HG03066 (cell line): ENCODE data around the gene LARGE1.

Experiments used
- ATAC-seq: cut with Tn5 transposase; IDR thresholded peaks from one replicate; pipeline ENCODE4 v1.9.1; 2021; ENCODE audit warnings: low read depth; ENCODE audit not compliant: unreplicated experiment

LARGE1 gene

DNA sequence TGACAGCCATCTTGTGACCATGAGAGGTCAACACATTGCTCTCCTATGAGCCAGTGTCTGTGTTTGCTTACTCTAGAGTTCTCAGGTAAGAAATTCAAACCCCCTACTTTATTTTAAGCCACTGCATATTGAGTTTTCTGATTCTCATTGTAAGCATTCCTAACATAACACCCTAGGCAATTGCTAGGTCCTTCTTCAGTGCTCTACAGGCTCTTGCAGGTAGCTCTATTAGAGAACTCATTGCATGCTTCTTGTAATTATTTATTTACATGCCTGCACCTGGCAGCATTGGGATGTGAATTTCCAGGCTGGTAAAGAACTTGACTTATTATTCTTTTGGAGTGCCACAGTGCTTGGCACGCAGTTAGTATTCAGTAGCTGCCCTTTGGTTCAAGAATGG is 573.3 kb downstream of the LARGE1 start:
- ATAC-seq: no peak

DNA sequence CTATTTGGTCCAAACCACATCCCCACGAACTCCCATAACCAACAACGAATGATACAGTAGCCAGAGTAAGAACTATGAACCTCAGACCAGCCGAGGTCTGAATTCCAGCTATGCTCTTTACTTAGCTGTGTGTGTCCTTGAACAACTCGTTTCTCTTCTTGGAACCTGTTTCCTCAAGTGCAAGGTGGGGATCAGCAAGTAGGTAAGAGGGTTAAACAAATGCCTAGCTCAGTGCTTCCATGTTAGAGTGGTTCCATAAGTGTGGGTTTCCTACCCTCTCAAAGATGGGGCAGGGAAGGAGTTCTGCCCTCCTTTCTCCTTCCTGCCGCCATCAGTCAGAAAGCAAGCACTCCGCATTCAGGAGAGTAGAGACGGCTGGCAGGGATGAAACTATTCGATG is 578.7 kb downstream of the LARGE1 start:
- no peak for ATAC-seq

DNA sequence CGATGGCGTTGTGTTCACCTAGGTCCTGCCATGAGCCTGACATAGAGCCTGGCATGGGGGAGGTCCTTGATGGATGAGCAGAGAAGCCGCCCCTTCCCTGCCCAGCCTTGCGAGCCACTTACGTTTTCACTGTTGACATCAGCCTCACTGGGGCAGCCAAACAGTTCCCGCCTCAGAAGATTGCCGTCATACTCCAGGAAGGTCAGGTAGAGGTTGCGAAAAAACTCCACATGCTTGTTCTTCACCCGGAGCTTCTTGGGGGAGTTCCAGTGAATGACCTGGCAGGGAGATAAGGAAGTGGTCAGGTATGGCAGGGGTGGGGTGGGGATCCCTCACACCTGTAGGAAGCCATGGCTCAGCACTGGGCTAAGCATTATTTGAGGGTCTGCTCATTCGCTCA is 582.8 kb downstream of the LARGE1 start:
- ATAC-seq: no peak

DNA sequence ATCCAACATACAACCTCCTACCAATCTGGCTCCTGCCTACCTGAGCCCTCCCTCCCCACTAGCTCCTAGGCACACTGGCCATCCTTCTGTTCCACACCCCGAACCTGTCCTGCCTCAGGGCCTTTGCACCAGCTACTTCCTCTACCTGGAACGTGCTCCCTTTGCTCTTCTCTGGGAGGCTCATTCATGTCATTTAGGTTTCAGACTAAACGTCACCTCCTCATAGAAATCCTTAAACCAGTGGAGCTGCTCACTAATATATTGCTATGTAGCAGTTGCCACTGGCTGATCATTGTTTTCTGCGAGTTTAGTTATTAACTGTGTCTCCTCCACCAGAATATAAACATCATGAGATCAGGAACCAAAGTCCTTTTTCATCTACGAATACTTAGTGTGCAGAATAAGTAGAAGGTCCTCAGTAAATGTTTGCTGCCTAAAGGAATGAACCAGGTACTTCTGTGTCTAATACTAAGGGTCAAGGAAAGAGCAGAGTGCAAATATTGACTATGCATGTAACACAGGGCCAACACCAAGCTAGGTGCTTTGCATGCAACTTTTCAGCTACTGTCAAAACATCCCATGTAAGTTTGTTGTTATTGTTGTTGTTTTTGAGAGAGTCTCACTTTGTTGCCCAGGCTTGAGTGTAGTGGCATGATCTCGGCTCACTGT is 584.5 kb downstream of the LARGE1 start:
- no peak for ATAC-seq

DNA sequence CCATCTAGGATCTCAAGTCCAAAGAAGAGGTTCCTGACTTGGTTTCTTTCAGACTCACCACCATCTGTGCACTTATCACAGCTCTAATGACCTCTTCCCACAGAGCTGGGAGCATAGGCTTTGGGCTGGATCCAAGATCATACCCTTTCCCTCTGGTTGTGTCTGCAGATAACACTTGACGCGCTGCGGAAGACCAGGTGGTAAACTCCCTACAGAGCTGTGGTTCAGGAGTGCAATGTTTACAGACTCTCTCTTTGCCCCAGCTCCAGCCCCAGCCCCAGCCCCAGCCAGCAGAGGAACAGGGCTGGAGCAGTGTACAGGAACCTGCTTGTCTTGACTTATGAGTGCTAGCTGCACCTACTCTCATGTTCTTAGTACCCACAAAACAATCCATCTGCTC is 587.7 kb downstream of the LARGE1 start:
- ATAC-seq: no peak

DNA sequence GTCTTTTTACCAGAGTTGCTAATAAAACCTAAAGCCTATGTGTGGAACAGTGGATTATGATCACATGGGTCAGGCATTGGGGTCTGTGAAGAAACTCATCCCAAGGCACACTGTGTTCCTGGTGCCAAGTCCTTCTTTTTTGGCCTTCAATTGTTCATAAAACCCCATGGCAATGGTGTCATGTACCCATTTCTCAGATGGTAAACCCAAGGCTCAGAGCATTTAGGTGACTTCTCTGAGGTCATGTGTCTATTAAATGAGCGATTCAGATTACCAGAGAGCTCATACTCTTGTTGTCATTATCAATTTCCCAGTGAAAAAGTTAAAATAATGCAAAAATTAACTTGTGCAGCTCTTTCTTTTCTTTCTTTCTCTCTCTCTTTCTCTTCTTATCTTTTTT is 589.3 kb downstream of the LARGE1 start:
- no peak for ATAC-seq

DNA sequence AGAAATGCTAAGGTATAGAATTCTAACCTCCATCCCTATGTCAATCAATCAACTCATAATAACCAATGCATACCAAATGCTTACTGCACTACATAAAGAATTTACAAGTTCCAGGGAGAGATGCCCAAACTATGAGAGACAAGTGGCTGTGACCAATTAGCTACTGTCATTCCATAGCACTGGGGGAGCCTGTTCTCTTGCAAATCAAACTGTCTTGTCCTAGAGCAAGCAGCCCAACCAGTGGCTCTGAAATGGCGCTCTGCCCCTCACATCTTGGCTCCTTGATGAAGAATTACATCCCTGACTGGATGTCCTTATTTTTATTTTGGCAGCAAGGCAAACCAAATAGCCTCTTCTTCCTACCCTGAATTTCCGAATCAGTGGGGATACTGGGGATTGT is 589.7 kb downstream of the LARGE1 start:
- ATAC-seq: no peak

DNA sequence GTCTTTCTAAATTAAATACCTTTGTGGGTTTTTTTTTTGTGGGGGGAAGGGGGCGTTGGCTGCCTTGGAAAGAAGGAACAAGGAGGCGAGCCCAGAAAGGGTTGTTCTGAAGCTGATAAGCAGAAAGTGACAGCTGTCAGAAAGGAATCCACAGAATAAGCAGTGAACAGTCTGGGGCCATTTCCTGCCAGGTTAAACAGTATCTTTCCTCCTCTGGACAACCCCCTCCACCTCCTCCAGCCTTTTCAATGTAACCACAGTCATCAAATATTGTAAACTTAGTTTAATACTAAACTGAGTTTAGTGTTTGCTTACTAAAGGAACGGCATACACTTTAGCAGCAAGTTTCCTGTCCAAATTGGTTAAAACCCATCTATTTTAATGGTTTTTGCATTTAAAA is 590.9 kb downstream of the LARGE1 start:
- no peak for ATAC-seq

DNA sequence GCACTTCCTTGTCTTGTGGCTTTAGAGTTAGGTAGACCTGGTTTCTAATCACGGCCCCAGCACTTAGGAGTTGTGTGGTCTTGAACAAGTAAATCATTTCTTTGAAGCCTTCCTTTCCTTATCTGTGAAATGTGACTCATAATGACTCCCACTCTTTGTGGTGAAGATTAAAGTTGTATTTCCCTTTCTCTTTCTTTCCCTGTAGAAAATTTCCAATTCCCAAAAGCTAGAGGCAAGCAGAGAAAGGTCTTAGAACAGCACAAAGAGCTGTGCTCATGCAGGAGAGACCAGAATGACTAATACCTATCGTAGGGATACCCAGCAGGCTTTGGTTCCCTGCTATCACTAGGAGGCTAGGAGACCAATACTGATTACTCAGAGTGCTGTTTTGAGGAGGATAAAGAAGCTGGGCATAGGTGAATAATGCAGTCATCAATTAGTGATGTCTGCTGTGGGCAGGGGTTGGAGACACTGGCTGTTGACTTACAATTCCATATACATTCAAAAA is 591.4 kb downstream of the LARGE1 start:
- ATAC-seq: no peak

DNA sequence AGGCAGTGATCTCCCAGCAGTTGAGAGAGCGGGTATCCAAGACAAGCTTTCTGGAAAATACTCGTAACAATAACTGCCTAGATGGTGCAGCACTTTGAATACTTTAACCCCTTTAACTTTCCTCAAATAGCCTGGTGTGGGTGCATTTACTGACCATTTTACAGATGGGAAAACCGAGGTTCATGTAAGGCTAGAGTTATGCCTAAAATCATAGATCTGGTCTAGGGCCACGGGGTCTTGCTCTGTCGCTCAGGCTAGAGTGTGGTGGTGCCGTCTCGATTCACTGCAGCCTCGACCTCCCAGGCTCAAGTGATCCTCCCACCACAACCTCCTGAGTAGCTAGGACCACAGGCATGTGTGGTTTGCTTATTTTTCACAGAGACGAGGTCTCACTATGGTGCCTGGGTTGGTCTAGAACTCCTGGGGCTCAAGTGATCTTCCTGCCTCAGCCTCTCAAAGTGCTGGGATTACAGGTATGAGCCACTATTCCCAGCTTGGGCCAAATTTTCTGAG is 592.9 kb downstream of the LARGE1 start:
- ATAC-seq: no peak

DNA sequence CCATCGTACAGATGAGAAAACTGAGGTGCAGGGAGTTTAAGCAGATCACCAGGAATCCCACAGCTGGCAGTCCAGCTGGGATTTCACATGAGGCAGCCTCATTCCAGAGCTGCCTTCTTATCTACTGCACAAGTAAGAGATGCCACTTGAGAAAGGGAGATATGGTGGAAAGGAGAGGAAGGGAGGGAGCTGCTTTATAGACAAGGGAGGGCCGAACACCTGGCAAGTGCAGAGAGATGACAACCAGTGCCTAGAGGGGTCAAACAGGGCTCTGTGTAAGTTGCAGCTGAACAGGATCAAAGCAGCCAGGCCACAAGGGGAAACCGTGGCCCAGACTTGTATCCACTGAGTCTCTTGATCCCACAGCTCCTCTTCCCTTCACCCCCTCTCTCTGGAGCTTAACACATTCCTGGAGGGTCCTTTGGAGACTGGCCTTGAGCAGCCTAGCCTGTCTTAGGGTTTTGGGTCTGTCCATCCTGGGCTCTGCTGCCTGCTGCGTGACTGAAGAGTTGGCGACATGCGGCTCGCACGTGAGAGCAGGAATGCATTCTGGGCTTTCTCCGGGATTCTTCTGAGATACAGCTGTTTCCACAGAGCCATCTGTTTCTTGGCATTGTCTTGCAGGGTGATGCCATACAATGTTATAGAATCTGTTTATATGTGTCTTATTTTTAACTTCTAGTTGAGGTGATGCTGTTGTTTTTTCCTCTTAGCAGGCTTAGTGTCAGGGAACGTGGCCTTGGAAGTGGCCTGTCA is 593.6 kb downstream of the LARGE1 start:
- no peak for ATAC-seq

DNA sequence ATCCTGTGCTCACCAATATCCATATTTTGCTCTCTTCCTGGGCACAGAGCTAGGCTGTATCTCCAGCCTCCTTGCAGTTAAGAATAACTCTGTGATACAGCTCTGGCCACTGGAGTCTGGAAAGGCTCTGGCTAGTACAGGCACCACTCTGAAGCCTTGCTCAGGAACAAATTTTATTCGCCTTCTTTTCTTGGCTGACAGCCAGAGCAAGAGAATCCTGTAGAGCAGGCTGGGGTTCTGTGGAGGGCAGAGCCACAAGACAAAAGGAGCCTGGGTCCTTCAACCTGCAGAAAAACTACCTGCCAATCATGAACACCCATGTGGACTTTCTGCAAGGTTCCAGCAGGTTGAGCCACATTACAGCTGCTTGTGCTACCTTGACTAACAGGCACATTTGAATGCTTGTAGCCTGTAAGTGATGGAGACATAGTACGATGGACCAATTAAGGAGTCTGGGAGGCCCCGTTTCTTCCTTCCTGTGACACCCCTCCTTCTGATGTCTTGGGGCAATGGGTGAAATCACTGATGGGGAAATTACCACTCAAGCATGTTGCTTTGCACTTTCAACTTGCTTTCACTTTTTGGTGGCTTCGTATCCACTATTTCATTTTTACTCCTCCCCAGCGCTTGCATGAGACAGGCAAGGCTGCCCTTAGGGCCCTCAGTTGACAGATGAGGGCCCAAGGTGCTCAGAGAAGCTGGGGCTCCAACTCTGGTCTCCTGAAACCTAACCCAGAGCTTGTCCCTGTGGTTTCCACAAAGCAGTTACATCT is 594.9 kb downstream of the LARGE1 start:
- ATAC-seq: peak; percentile 54

DNA sequence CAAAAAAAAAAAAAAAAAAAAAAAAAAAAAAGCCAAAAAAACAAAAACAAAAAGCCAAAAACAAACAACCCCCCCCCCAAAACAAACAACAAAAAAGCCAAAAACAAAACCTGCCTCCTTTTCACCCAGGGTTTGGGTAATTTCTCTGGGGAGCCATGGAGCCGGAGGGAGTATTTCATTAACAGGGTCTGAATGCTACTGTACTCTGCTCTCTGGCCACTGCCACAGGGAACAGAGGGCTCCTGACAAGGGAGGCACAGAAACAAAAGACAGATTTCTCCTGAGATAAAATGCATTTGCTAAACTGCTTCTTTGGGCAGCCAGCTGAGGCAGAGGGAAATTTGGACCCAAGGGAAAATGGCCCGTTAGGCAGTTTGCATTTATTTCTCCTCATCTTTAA is 596.0 kb downstream of the LARGE1 start:
- ATAC-seq: no peak

DNA sequence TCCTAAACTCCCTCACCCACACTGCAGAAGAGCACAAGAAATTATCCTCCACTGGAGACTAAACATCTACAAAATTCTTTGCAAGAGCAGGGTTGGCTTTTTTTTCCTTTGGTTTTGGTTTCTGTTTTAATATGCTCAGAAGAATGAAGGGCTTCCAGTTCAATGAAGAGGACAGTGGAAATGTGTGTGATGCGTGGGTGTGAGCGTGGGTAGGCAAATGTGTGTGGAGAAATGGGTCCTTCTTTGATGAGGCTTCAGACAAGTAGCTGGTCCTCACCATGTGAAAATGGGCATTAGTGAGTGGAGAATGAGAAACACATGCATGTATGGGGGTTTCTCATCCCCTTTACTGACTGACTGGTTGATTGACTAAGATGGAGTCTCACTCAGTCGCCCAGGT is 598.8 kb downstream of the LARGE1 start:
- ATAC-seq: no peak

DNA sequence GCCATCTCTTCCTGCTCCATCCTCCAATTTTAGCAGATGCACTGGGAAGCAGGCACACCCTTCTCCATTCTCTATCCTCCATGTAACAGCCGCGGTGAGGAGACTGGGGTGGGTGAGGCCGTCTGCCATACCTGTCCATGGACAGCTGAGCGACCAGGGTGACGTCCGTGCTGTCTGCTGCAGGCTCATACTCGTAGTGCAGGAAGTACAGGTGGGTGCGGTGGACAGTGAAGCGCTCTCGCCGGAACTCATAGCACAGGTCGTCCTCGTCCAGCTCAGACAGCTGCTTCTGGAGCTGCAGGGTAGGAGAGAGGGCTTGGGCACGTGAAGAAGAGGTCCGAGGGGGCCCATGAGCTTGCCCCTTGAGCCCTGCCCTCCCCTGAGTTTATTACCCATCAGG is 604.3 kb downstream of the LARGE1 start:
- ATAC-seq: no peak

DNA sequence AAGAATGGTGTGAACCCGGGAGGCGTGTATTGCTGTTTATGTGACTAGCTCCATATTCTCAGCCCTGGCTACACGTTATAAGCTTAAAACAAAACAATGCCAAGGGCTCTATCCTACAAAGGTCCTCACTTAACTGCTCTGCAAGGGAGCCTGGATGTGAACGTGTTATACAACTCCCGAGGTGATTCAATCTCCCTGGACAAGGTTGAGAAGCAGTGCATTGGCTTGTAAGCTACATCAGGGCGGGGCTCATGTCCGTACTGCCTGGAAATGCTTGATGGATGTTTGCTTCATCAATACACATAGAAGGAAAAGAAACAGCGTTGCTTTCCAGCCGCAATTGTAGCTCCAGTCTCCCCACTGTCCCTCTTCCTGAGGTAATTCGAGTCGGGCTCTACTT is 605.2 kb downstream of the LARGE1 start:
- no peak for ATAC-seq

DNA sequence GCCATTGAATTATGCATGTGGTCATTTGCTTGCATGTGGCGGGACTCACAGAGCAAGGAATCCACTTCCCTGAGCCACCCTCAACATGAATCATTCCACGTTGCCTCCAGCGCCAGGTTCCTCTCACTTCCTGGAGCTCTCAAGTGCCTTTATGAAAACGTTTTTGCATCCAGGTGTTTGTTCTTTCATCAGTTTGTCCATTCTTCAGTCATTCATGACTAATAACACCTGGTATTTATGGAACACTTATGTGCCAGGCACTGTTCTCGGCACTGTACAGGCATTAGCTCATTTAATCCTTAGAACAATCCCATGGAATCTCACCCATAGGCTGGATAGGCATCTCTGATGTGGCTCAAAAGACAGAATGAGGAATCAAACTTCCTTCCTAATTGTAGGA is 606.0 kb downstream of the LARGE1 start:
- no peak for ATAC-seq

DNA sequence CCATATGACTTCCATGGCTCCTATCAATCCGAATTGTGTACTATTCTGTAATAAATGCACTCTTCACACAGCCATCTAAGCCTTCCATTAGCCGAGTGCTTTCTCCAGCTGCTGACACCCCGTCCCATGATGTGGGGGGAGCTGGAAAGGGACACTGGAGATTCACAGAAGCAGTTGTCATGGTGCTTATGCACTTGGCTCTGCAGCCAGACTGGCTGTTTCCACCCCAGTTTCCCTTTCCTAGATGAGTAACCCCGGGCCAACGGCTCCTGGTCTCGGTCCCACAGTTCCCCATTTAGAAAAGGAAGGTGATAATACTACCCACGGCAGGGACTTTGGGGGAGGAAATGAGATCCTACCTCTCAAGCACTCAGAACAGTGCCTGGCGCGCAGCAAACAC is 617.2 kb downstream of the LARGE1 start:
- ATAC-seq: no peak

DNA sequence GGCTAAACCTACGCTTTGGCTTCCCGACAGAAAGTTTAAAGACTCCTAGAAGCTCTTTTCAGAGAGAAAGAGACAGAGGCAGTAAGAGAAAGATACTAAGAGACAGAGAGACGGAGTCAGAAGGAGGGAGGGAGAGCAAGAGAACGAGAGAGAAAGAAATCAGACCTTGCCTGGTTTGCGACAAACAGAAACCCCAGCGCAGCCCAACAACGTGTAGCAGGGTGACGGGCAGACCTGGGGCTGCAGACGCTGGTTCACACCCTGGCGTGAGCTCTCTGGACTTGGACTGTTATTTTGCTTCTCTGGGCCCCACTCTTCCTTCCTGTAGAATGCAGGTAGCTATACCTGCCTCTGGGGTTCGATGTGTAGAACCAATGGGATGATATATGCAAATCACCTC is 617.7 kb downstream of the LARGE1 start:
- ATAC-seq: no peak

DNA sequence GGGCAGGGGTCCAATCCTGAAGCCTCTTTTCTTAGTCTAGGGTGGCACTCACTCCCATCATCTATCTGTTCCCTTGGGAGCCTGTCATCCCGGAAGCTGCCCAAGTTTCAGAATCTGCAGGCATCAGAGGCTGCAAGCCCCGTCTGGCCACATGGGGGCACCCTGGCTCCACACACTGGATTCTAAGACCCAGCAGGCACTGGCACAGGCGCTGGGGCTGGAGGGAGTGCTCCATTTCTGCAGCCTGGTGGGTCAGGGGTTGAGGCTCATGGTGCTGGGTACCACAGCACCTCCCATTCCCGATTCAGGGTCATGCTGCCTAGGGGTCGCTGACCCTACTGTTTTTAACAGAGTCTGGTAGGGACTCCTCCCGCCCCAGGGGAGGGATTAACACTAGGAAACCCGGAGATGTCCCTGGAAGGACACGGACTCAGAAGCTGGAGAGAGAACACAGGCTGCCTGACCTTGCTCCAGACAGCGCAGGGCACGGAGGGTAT is 618.2 kb downstream of the LARGE1 start:
- ATAC-seq: no peak

DNA sequence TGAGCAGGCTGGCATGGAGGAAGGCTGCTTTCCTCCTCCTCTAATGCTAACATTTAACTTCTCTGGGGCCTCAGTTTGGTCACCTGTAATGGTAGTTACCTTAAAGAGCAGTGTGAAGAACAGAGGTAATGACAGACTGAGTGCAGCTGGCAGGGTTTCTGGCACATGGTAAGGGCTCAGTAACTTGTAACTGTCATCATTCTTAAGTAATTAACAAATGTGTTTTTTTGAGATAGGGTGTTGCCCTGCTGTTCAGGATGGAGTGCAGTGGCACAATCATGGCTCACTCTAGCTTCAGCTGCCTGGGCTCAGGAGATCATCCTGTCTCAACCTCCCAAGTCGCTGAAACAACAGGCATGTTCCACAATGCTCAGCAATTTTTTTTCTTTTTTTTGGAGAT is 620.1 kb downstream of the LARGE1 start:
- ATAC-seq: no peak
